SK-N-SH (cell line): ENCODE measurements around the gene GPRC5B. TPM values are rescaled to one million over a fixed set of nuclear protein-coding genes. Genes with fewer than 3 reads are reported as not detected.

Experiments
- CTCF ChIA-PET: fragments of 300-600, 350-600 bp; formaldehyde crosslinking; extraction: SDS; loops from one replicate; lab custom pipeline; 2021; lab: Yijun Ruan, JAX
- POLR2A ChIA-PET: fragments of 350-600 bp; sonication (Branson Sonifier 250); formaldehyde crosslinking; extraction: SDS; loops from one replicate; lab custom pipeline; 2020; ENCODE audit warnings: antibody characterized with exemption, inconsistent platforms; lab: Yijun Ruan, JAX
- DNase-seq: peaks from one replicate; pipeline ENCODE4 v3.0.0; 2012
- H2AFZ ChIP-seq: fragments of 200-600 bp; sonication (generic); 2 replicates; pipeline ENCODE4 v1.8.1; 2016; ENCODE audit warnings: antibody characterized with exemption, mild to moderate bottlenecking, low read depth
- H3F3A ChIP-seq: fragments of 200-600 bp; sonication (generic); replicated peaks from 2 replicates; pipeline ENCODE3; 2016; ENCODE audit warnings: antibody characterized with exemption, mild to moderate bottlenecking; ENCODE audit not compliant: insufficient read depth
- H3K27ac ChIP-seq, 2 experiments: fragments of 200-500 bp in 1 of 2; fragments of 200-600 bp in 1 of 2; sonication (Bioruptor generic) in 1 of 2; sonication (generic), shearing (Covaris generic) in 1 of 2; 2 replicates each; pipeline versions ENCODE4 v1.5.1 to v1.6.1; 2014 to 2016; ENCODE audit warnings: low read depth in 2 of 2, inconsistent platforms in 1 of 2, low read length in 1 of 2, mild to moderate bottlenecking in 1 of 2, mixed read lengths in 1 of 2
- H3K27me3 ChIP-seq: fragments of 200-600 bp; sonication (generic), shearing (Covaris generic); 2 replicates; pipeline ENCODE4 v1.6.1; 2016; ENCODE audit warnings: mixed run types; ENCODE audit not compliant: insufficient read depth
- H3K36me3 ChIP-seq, 2 experiments: fragments of 200-500 bp in 1 of 2; fragments of 200-600 bp in 1 of 2; sonication (Bioruptor generic) in 1 of 2; sonication (generic) in 1 of 2; replicated peaks in 1 of 2; 2 replicates each; pipeline versions ENCODE3 to v1.5.1; 2014 to 2016; ENCODE audit warnings: low read length in 1 of 2, mild to moderate bottlenecking in 1 of 2; ENCODE audit not compliant: insufficient read depth in 2 of 2, control insufficient read depth in 1 of 2
- H3K4me1 ChIP-seq, 2 experiments: fragments of 200-500 bp in 1 of 2; fragments of 200-600 bp in 1 of 2; sonication (Bioruptor generic) in 1 of 2; sonication (generic), shearing (Covaris generic) in 1 of 2; 2 replicates each; pipeline versions ENCODE4 v1.5.1 to v1.6.1; 2014 to 2016; ENCODE audit warnings: low read depth in 1 of 2, low read length in 1 of 2, mixed run types in 1 of 2; ENCODE audit not compliant: insufficient read depth in 2 of 2, control insufficient read depth in 1 of 2
- H3K4me2 ChIP-seq: fragments of 200-600 bp; sonication (generic), shearing (Covaris generic); 2 replicates; pipeline ENCODE4 v1.6.1; 2017; ENCODE audit warnings: mixed run types
- H3K4me3 ChIP-seq, 2 experiments: fragments of 200-500 bp in 1 of 2; fragments of 200-600 bp in 1 of 2; sonication (Bioruptor generic) in 1 of 2; sonication (generic), shearing (Covaris generic) in 1 of 2; 2 replicates each; pipeline versions ENCODE4 v1.5.1 to v1.8.1; 2014 to 2016; ENCODE audit warnings: low read depth in 2 of 2, inconsistent platforms in 1 of 2, low read length in 1 of 2, mild to moderate bottlenecking in 1 of 2, mixed read lengths in 1 of 2, moderate library complexity in 1 of 2
- H3K79me2 ChIP-seq: fragments of 200-600 bp; sonication (generic); 2 replicates; pipeline ENCODE4 v1.8.1; 2017; ENCODE audit warnings: mild to moderate bottlenecking; ENCODE audit not compliant: insufficient read depth
- H3K9ac ChIP-seq: fragments of 200-600 bp; sonication (generic); 2 replicates; pipeline ENCODE4 v1.6.1; 2017; ENCODE audit warnings: mixed run types
- H3K9me2 ChIP-seq: fragments of 200-600 bp; sonication (generic); 2 replicates; pipeline ENCODE4 v1.6.1; 2017; ENCODE audit warnings: mixed run types
- H3K9me3 ChIP-seq: fragments of 200-600 bp; sonication (generic); 2 replicates; pipeline ENCODE4 v1.6.1; 2017; ENCODE audit warnings: mixed run types, mild to moderate bottlenecking, moderate library complexity
- H4K20me1 ChIP-seq: fragments of 200-600 bp; sonication (generic); 2 replicates; pipeline ENCODE4 v1.6.1; 2017; ENCODE audit warnings: mild to moderate bottlenecking, mixed run types; ENCODE audit not compliant: insufficient read depth
- CHD2 ChIP-seq: fragments of 150-350 bp; IDR thresholded peaks from 2 replicates; pipeline ENCODE4 v1.6.1; 2018; ENCODE audit warnings: low read length; ENCODE audit not compliant: partially characterized antibody
- EP300 ChIP-seq, 2 experiments: IDR thresholded peaks; 2 replicates each; pipeline versions ENCODE4 v1.4.0 to v1.6.1; 2012; ENCODE audit warnings: borderline replicate concordance in 1 of 2, low read depth in 1 of 2, low read length in 1 of 2
- EZH2phosphoT487 ChIP-seq: fragments of 200-600 bp; sonication (generic); IDR thresholded peaks from 2 replicates; pipeline ENCODE4 v1.6.1; 2017; ENCODE audit warnings: low read depth, mixed run types, mild to moderate bottlenecking, antibody characterized with exemption, moderate library complexity, borderline replicate concordance
- FOSL2 ChIP-seq: IDR thresholded peaks from 2 replicates; pipeline ENCODE4 v1.4.0; 2012; ENCODE audit warnings: low read depth, mild to moderate bottlenecking, moderate library complexity, borderline replicate concordance
- GATA2 ChIP-seq: sonication (generic); formaldehyde crosslinking; IDR thresholded peaks from 2 replicates; pipeline ENCODE4 v1.5.0; 2020; ENCODE audit warnings: mild to moderate bottlenecking, missing genetic modification reagents
- JUND ChIP-seq: IDR thresholded peaks from 2 replicates; pipeline ENCODE4 v1.4.0; 2012
- MEF2A ChIP-seq: IDR thresholded peaks from 2 replicates; pipeline ENCODE4 v1.4.0; 2012; ENCODE audit warnings: low read depth, borderline replicate concordance
- NRF1 ChIP-seq: IDR thresholded peaks from 2 replicates; pipeline ENCODE4 v1.6.1; 2012; ENCODE audit warnings: low read depth, mild to moderate bottlenecking, low read length
- POLR2AphosphoS5 ChIP-seq: IDR thresholded peaks from 2 replicates; pipeline ENCODE4 v1.6.1; 2012; ENCODE audit warnings: low read depth, low read length
- RFX5 ChIP-seq: IDR thresholded peaks from 2 replicates; pipeline ENCODE4 v1.6.1; 2012; ENCODE audit warnings: mild to moderate bottlenecking, improper control_type of control experiment, low read length
- RXRA ChIP-seq: IDR thresholded peaks from 2 replicates; pipeline ENCODE4 v1.4.0; 2012; ENCODE audit warnings: low read depth, mild to moderate bottlenecking, borderline replicate concordance
- SMC3 ChIP-seq: IDR thresholded peaks from 2 replicates; pipeline ENCODE4 v1.6.1; 2012; ENCODE audit warnings: low read depth, low read length, improper control_type of control experiment
- TAF1 ChIP-seq: IDR thresholded peaks from 2 replicates; pipeline ENCODE4 v1.6.1; 2012; ENCODE audit warnings: low read depth, mild to moderate bottlenecking, low read length, moderate library complexity, borderline replicate concordance
- TCF12 ChIP-seq: IDR thresholded peaks from 2 replicates; pipeline ENCODE4 v1.4.0; 2012
- WGBS: methylation state at CpG from one replicate; pipeline ENCODE4 v1.1.6; 2017; ENCODE audit warnings: low lambda C conversion rate; 5-methylcytosine and 5-hydroxymethylcytosine counted together
- polyA plus RNA-seq, 3 experiments: library from polyadenylated mRNA; depleted of rRNA; stranded (reverse); fragments of >200 nt; gene quantifications; 2 replicates each; pipeline ENCODE4 v1.2.3, GENCODE V29; 2012
- TF ChIP-seq, protein P1 (sequence below): IDR thresholded peaks from 2 replicates; pipeline ENCODE4; 2012
- TF ChIP-seq, protein P2 (sequence below): fragments of 150-350 bp; IDR thresholded peaks from 2 replicates; pipeline ENCODE4 v1.6.1; 2016; ENCODE audit warnings: mild to moderate bottlenecking, low read depth, low read length
- TF ChIP-seq, protein P3 (sequence below): fragments of 200-600 bp; sonication (generic); IDR thresholded peaks from 2 replicates; pipeline ENCODE4 v1.6.1; 2017; ENCODE audit warnings: antibody characterized with exemption, mild to moderate bottlenecking, moderate library complexity
- TF ChIP-seq, protein P4 (sequence below): IDR thresholded peaks from 2 replicates; pipeline ENCODE4 v1.4.0; 2012; ENCODE audit warnings: low read depth

Gene GPRC5B
- polyA plus RNA-seq, 1 of the 3 experiments (the other 2 are of a cell fraction), result 1.1 TPM

DNA sequence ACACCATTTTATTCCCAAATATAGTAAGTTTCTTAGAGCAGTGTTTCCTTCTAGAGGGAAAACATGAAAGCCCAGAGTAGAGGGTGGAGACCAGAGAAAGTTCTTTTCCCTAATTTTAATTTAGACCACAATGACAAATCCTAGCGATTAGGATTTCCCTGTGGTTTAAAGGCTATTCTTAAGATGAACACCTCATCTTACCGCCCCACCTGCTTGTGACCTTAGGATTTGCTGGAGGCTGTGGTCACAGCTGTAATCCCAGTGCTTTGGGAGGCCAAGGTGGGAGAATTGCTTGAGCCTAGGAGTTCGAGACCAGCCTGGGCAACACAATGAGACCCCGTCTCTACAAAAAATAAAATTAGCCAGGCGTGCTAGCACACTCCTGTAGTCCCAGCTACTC, 51.1 kb downstream of the GPRC5B start (continued):
- TF ChIP-seq FOSL2 (no peak), CHD2 (no peak)
- TF ChIP-seq, all 33 proteins: peak for 0

DNA sequence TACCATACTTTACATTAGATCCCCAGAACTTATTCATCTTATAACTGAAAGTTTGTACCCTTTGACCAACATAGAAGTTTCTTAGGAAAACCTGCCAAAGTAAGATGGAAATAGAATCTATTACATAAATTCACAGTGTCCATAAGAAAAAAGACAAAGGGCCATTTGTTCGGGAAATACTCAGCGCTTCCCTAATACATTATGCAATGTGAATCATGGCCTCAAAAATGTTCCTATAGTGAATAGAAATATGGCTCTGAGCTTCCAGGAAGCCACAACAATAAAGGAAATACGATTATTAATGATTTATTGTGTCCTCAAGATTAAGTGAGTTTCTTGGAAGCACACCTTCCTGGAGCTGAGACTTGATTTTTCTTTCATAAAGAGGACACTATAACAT, 51.5 kb downstream of the GPRC5B start:
- Histone ChIP-seq H3K9me3 (no peaks in the 10 kb centered on the region), H3K4me2 (no peak overlapping the region), H3K4me1 (peaks cover 0 to 8% of the 10 kb centered on the region in 2 experiments; a peak in 1 of 4 replicates), H3F3A (peaks cover 9% of the 10 kb centered on the region), H3K9ac (no peak overlapping the region), H4K20me1 (no peaks in the 10 kb centered on the region), H2AFZ (no peak overlapping the region), H3K36me3 (no peaks in the 10 kb centered on the region), H3K27me3 (no peaks in the 10 kb centered on the region), H3K79me2 (no peaks in the 10 kb centered on the region), H3K9me2 (no peaks in the 10 kb centered on the region), H3K27ac (peak overlapping the region in 1 of 2 experiments; percentile 13; a peak in 1 of 4 replicates), H3K4me3 (no peak overlapping the region)
- no peak for DNase-seq
- POLR2A ChIA-PET, result no interaction called here
- CTCF ChIA-PET, result interaction anchor here (0.7 kb wide), 1 partner anchor 1796 kb away, joined by 3 read pairs; no protein-coding TSS in a partner anchor
- TF ChIP-seq, protein P1, sequence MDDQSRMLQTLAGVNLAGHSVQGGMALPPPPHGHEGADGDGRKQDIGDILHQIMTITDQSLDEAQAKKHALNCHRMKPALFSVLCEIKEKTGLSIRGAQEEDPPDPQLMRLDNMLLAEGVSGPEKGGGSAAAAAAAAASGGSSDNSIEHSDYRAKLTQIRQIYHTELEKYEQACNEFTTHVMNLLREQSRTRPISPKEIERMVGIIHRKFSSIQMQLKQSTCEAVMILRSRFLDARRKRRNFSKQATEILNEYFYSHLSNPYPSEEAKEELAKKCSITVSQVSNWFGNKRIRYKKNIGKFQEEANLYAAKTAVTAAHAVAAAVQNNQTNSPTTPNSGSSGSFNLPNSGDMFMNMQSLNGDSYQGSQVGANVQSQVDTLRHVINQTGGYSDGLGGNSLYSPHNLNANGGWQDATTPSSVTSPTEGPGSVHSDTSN, result 0 out of 2 replicates have a peak, but pooled peaks have one; percentile 11
- TF ChIP-seq NRF1 (no peak), TCF12 (0 out of 2 replicates have a peak, but pooled peaks have one; percentile 4)
- 45% methylated on average over 3 of the region's 3 CpGs for WGBS

DNA sequence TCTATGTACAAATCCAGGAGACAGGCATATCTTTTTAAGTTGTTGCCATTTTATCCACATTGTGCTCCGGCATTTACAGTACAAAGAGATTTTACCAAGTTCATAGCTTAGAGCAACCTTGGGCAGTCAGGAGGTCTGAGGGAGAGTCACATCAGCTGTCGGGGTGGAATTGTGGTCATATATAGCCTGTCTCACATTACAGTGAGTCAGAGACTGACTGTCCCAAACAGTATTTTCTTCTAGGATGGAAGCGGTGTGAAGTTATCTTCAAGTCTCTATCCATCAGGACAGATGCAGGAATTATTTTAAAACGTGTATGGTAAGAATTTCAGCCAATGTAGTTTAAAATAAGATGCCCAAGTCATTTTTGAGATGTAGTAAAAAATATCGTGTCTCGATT, 53.0 kb downstream of the GPRC5B start:
- Histone ChIP-seq H3K36me3 (no peaks in the 10 kb centered on the region), H3F3A (peaks cover 8% of the 10 kb centered on the region), H3K4me1 (peaks cover 0 to 8% of the 10 kb centered on the region in 2 experiments; a peak in 1 of 4 replicates), H3K9ac (no peak overlapping the region), H3K4me3 (no peak overlapping the region), H3K79me2 (no peaks in the 10 kb centered on the region), H3K27me3 (no peaks in the 10 kb centered on the region), H4K20me1 (no peaks in the 10 kb centered on the region), H3K4me2 (peak overlapping the region; percentile 3; the same call in 1 of the 2 replicates), H3K9me2 (no peaks in the 10 kb centered on the region), H2AFZ (no peak overlapping the region), H3K9me3 (no peaks in the 10 kb centered on the region), H3K27ac (peak overlapping the region; percentile 7 to 40; a peak in 3 of 4 replicates)
- WGBS, result 33% methylated on average over 6 of the region's 6 CpGs
- CTCF ChIA-PET, result interaction anchor here (1.4 kb wide), 1 partner anchor 20 kb away, joined by 3 read pairs; no protein-coding TSS in a partner anchor
- POLR2A ChIA-PET, result no interaction called here
- no peak for DNase-seq
- TF ChIP-seq, protein P2, sequence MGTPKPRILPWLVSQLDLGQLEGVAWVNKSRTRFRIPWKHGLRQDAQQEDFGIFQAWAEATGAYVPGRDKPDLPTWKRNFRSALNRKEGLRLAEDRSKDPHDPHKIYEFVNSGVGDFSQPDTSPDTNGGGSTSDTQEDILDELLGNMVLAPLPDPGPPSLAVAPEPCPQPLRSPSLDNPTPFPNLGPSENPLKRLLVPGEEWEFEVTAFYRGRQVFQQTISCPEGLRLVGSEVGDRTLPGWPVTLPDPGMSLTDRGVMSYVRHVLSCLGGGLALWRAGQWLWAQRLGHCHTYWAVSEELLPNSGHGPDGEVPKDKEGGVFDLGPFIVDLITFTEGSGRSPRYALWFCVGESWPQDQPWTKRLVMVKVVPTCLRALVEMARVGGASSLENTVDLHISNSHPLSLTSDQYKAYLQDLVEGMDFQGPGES, result no peak
- TF ChIP-seq EZH2phosphoT487, result no peak
- TF ChIP-seq FOSL2, result peak; percentile 73
- TF ChIP-seq RFX5, result no peak
- TF ChIP-seq SMC3, result no peak
- TF ChIP-seq TCF12, result peak; percentile 57
- TF ChIP-seq POLR2AphosphoS5, result no peak
- TF ChIP-seq EP300 (IDR thresholded peaks at IDR 0.05; ENCODE audit: borderline replicate concordance in 1 of 2, low read depth in 1 of 2, low read length in 1 of 2), result no peak
- no peak for TF ChIP-seq MEF2A
- TF ChIP-seq TAF1, result no peak
- no peak for TF ChIP-seq NRF1
- no peak for TF ChIP-seq GATA2
- peak; percentile 47 for TF ChIP-seq JUND
- TF ChIP-seq, protein P3, sequence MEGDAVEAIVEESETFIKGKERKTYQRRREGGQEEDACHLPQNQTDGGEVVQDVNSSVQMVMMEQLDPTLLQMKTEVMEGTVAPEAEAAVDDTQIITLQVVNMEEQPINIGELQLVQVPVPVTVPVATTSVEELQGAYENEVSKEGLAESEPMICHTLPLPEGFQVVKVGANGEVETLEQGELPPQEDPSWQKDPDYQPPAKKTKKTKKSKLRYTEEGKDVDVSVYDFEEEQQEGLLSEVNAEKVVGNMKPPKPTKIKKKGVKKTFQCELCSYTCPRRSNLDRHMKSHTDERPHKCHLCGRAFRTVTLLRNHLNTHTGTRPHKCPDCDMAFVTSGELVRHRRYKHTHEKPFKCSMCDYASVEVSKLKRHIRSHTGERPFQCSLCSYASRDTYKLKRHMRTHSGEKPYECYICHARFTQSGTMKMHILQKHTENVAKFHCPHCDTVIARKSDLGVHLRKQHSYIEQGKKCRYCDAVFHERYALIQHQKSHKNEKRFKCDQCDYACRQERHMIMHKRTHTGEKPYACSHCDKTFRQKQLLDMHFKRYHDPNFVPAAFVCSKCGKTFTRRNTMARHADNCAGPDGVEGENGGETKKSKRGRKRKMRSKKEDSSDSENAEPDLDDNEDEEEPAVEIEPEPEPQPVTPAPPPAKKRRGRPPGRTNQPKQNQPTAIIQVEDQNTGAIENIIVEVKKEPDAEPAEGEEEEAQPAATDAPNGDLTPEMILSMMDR, result no peak
- no peak for TF ChIP-seq RXRA
- TF ChIP-seq, protein P4, sequence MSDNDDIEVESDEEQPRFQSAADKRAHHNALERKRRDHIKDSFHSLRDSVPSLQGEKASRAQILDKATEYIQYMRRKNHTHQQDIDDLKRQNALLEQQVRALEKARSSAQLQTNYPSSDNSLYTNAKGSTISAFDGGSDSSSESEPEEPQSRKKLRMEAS, result peak; percentile 44; the same call in 1 of the 2 replicates
